Neural progenitor cell (in vitro differentiated cells): Measurements from ENCODE around the gene NEK10. TPM values are rescaled to one million over a fixed set of nuclear protein-coding genes. Genes with fewer than 3 reads are reported as not detected.

ENCODE experiments used
- DNase-seq: peaks from one replicate; pipeline ENCODE4 v3.0.0-alpha.2; 2016; ENCODE audit warnings: low spot score
- H2AFZ ChIP-seq: fragments of 200-600 bp; sonication (generic); replicated peaks from 2 replicates; pipeline ENCODE4 v1.6.1; 2016; ENCODE audit warnings: antibody characterized with exemption
- H3F3A ChIP-seq: fragments of 200-600 bp; sonication (generic); 2 replicates; pipeline ENCODE4 v1.6.1; 2016; ENCODE audit warnings: antibody characterized with exemption, low read depth
- H3K27ac ChIP-seq: fragments of 200-600 bp; sonication (generic); 2 replicates; pipeline ENCODE4 v1.5.1; 2016; ENCODE audit warnings: mild to moderate bottlenecking
- H3K27me3 ChIP-seq: fragments of 200-600 bp; sonication (generic); 2 replicates; pipeline ENCODE4 v1.6.1; 2016; ENCODE audit warnings: mild to moderate bottlenecking, moderate library complexity
- H3K36me3 ChIP-seq: fragments of 200-600 bp; sonication (generic); 2 replicates; pipeline ENCODE4 v1.5.1; 2016
- H3K4me1 ChIP-seq: fragments of 200-600 bp; sonication (generic); 2 replicates; pipeline ENCODE4 v1.6.1; 2016; ENCODE audit warnings: mixed run types
- H3K4me2 ChIP-seq: fragments of 200-600 bp; sonication (generic); 2 replicates; pipeline ENCODE4 v1.6.1; 2016
- H3K4me3 ChIP-seq: fragments of 200-600 bp; sonication (generic); 2 replicates; pipeline ENCODE4 v1.5.1; 2016
- H3K79me2 ChIP-seq: fragments of 200-600 bp; sonication (generic); 2 replicates; pipeline ENCODE4 v1.6.1; 2016; ENCODE audit warnings: low read depth
- H3K9ac ChIP-seq: fragments of 200-600 bp; sonication (generic); 2 replicates; pipeline ENCODE4 v1.6.1; 2016
- H3K9me3 ChIP-seq: fragments of 200-600 bp; sonication (generic); 2 replicates; pipeline ENCODE4 v1.5.1; 2016; ENCODE audit warnings: low read depth
- H4K20me1 ChIP-seq: fragments of 200-600 bp; sonication (generic); 2 replicates; pipeline ENCODE4 v1.6.1; 2016; ENCODE audit warnings: low read depth
- H3K27ac Mint-ChIP-seq: 3 replicates; pipeline ENCODE4 v1.8.0; 2021; ENCODE audit warnings: mixed read lengths
- H3K27me3 Mint-ChIP-seq: 2 replicates; pipeline ENCODE4 v1.8.0; 2022; ENCODE audit warnings: low read depth, mild to moderate bottlenecking, inconsistent platforms, moderate library complexity, mixed read lengths; ENCODE audit not compliant: insufficient read depth
- H3K36me3 Mint-ChIP-seq: 3 replicates; pipeline ENCODE4 v1.8.0; 2021; ENCODE audit warnings: mixed read lengths
- H3K4me1 Mint-ChIP-seq: 3 replicates; pipeline ENCODE4 v1.8.0; 2021; ENCODE audit warnings: mixed read lengths
- H3K4me3 Mint-ChIP-seq: 3 replicates; pipeline ENCODE4 v1.8.0; 2021; ENCODE audit warnings: mild to moderate bottlenecking, moderate library complexity, mixed read lengths
- H3K9me3 Mint-ChIP-seq: 3 replicates; pipeline ENCODE4 v1.8.0; 2020; ENCODE audit warnings: mixed read lengths
- CTCF ChIP-seq: fragments of 200-600 bp; sonication (generic); IDR thresholded peaks from 2 replicates; pipeline ENCODE4 v1.5.1; 2017; ENCODE audit warnings: antibody characterized with exemption, mild to moderate bottlenecking
- EZH2 ChIP-seq: fragments of 200-600 bp; sonication (generic); IDR thresholded peaks from 2 replicates; pipeline ENCODE4 v1.6.1; 2017; ENCODE audit warnings: antibody characterized with exemption, mild to moderate bottlenecking, moderate library complexity
- EZH2phosphoT487 ChIP-seq: fragments of 200-600 bp; sonication (generic); IDR thresholded peaks from 2 replicates; pipeline ENCODE4 v1.6.1; 2017; ENCODE audit warnings: antibody characterized with exemption
- small RNA-seq: library from RNA; depleted of rRNA; stranded (forward); fragments of <200 nt; gene quantifications from one replicate; pipeline ENCODE3, GENCODE V24; 2015
- total RNA-seq: library from RNA; depleted of rRNA; stranded (reverse); fragments of >200 nt; gene quantifications from 2 replicates; pipeline ENCODE4 v1.2.3, GENCODE V29; 2015; ENCODE audit warnings: low replicate concordance

Gene NEK10
- total RNA-seq, 1 donor from 2014 or later, result 0.54 TPM

GRCh38 chr3:27060336-27060735 lies 308.8 kb downstream of the NEK10 start:
- Histone ChIP-seq H3K79me2 (no peaks in the 10 kb centered on the region), H3K27ac (no peak overlapping the region), H2AFZ (no peak overlapping the region), H3K4me3 (no peak overlapping the region), H3K36me3 (no peaks in the 10 kb centered on the region), H3K4me2 (no peak overlapping the region), H4K20me1 (no peaks in the 10 kb centered on the region), H3K9me3 (no peaks in the 10 kb centered on the region), H3K27me3 (no peaks in the 10 kb centered on the region), H3F3A (no peaks in the 10 kb centered on the region), H3K9ac (no peak overlapping the region), H3K4me1 (no peaks in the 10 kb centered on the region)
- Mint-ChIP-seq H3K36me3 (no peaks in the 10 kb centered on the region), H3K27me3 (no peaks in the 10 kb centered on the region), H3K4me1 (no peaks in the 10 kb centered on the region), H3K4me3 (no peak overlapping the region), H3K9me3 (peaks cover 8% of the 10 kb centered on the region), H3K27ac (no peak overlapping the region)
- DNase-seq, result no peak
- TF ChIP-seq CTCF, result no peak
- TF ChIP-seq EZH2phosphoT487, result no peak
- TF ChIP-seq EZH2, result no peak

Small RNAs within 50 kb of the gene (small RNA-seq; reads per million reads assigned to genes)
- gene MINOS1P3 (not detected), gene RNU6-342P (not detected)

Other genes starting within 250 kb of the NEK10 start
- 82.1 and 114 TPM in 2 replicates for gene SLC4A7, start 115.0 kb upstream of the NEK10 start, total RNA-seq